ENCODE results near the gene ZDHHC17.

Gene ZDHHC17

DNA sequence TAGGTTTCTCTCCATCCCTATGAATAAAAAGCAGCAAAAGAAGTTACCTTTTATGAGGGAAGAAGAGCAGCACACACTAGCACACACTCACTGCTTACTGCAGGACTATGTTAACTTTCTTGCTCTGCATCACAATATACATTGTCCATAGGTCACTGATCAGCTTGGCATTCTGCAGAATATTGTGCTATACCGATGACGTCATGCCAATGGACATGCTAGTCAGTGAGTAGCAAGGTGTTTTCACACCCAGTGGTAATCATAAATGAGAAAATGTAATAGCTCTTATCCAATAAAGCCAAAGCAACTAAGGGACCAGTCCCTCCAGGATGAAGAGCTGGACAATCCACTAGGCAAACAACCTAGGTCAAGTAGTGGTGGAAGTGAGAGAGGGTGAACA lies 16.7 kb upstream of the ZDHHC17 start:
- TF ChIP-seq TEAD4 (IDR thresholded peaks at IDR 0.05) (no peak), CREB1 (IDR thresholded peaks at IDR 0.05; ENCODE audit: low read depth) (no peak), TCF12 (IDR thresholded peaks at IDR 0.05; ENCODE audit: low read depth) (no peak), EGR1 (IDR thresholded peaks at IDR 0.05) (no peak), YY1 (IDR thresholded peaks at IDR 0.05; ENCODE audit: low read depth) (no peak)
- TF ChIP-seq, protein P1, sequence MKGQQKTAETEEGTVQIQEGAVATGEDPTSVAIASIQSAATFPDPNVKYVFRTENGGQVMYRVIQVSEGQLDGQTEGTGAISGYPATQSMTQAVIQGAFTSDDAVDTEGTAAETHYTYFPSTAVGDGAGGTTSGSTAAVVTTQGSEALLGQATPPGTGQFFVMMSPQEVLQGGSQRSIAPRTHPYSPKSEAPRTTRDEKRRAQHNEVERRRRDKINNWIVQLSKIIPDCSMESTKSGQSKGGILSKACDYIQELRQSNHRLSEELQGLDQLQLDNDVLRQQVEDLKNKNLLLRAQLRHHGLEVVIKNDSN (IDR thresholded peaks at IDR 0.05) = no peak

DNA sequence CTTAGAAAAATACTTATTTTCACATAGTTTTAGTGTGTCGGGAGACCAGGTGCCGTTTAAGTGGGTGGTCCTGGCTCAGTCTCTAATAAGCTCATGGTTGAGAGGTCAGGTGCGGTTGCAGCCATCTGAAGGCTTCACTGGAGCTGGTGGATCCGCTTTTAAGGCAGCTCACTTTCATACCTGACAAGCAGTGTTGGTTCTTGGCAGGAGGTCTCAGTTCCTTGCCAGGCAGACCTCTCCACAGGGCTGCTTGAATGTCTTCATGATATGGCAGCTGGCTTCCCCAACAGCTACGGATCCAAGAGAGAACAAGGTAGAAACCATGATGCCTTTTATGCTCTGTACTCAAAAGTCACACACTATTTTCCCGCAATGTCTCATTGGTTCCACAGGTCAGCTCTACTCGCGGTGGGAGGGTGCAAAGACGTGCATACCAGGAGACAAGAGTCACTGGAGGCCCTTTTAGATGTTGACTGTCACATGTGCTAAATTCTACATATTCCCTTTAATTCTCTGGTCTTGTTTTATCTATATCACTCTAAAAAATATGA lies 8.0 kb upstream of the ZDHHC17 start:
- TF ChIP-seq CREB1 (IDR thresholded peaks at IDR 0.05; ENCODE audit: low read depth) (no peak), FOXM1 (IDR thresholded peaks at IDR 0.05; ENCODE audit: borderline replicate concordance, low read depth) (no peak), TAF1 (IDR thresholded peaks at IDR 0.05; ENCODE audit: low read depth) (no peak), RAD21 (IDR thresholded peaks at IDR 0.05; ENCODE audit: low read depth) (no peak), EGR1 (IDR thresholded peaks at IDR 0.05) (no peak), EP300 (IDR thresholded peaks at IDR 0.05; ENCODE audit: borderline replicate concordance) (no peak), TCF12 (IDR thresholded peaks at IDR 0.05; ENCODE audit: low read depth) (no peak), CEBPB (IDR thresholded peaks at IDR 0.05) (no peak), YY1 (IDR thresholded peaks at IDR 0.05; ENCODE audit: low read depth) (no peak)
- TF ChIP-seq, protein P2, sequence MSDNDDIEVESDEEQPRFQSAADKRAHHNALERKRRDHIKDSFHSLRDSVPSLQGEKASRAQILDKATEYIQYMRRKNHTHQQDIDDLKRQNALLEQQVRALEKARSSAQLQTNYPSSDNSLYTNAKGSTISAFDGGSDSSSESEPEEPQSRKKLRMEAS (IDR thresholded peaks at IDR 0.05) = no peak
- TF ChIP-seq, protein P3, sequence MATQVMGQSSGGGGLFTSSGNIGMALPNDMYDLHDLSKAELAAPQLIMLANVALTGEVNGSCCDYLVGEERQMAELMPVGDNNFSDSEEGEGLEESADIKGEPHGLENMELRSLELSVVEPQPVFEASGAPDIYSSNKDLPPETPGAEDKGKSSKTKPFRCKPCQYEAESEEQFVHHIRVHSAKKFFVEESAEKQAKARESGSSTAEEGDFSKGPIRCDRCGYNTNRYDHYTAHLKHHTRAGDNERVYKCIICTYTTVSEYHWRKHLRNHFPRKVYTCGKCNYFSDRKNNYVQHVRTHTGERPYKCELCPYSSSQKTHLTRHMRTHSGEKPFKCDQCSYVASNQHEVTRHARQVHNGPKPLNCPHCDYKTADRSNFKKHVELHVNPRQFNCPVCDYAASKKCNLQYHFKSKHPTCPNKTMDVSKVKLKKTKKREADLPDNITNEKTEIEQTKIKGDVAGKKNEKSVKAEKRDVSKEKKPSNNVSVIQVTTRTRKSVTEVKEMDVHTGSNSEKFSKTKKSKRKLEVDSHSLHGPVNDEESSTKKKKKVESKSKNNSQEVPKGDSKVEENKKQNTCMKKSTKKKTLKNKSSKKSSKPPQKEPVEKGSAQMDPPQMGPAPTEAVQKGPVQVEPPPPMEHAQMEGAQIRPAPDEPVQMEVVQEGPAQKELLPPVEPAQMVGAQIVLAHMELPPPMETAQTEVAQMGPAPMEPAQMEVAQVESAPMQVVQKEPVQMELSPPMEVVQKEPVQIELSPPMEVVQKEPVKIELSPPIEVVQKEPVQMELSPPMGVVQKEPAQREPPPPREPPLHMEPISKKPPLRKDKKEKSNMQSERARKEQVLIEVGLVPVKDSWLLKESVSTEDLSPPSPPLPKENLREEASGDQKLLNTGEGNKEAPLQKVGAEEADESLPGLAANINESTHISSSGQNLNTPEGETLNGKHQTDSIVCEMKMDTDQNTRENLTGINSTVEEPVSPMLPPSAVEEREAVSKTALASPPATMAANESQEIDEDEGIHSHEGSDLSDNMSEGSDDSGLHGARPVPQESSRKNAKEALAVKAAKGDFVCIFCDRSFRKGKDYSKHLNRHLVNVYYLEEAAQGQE (IDR thresholded peaks at IDR 0.05; ENCODE audit: low read depth) = no peak
- TF ChIP-seq, protein P1 (IDR thresholded peaks at IDR 0.05) = no peak

- TF ChIP-seq FOXM1 (IDR thresholded peaks at IDR 0.05; ENCODE audit: borderline replicate concordance, low read depth) (no peak), TCF12 (IDR thresholded peaks at IDR 0.05; ENCODE audit: low read depth) (no peak), TAF1 (IDR thresholded peaks at IDR 0.05; ENCODE audit: low read depth) (no peak), EGR1 (IDR thresholded peaks at IDR 0.05) (no peak)
These were observed 6.2 kb upstream of the ZDHHC17 start for GRCh38 chr12:76757694-76758093.

GRCh38 chr12:76762601-76762980 lies 1.3 kb upstream of the ZDHHC17 start:
- TF ChIP-seq FOXM1 (IDR thresholded peaks at IDR 0.05; ENCODE audit: borderline replicate concordance, low read depth) = no peak
- TF ChIP-seq TAF1 (IDR thresholded peaks at IDR 0.05; ENCODE audit: low read depth) = no peak
- TF ChIP-seq RAD21 (IDR thresholded peaks at IDR 0.05; ENCODE audit: low read depth) = no peak
- no peak for TF ChIP-seq NFIC (IDR thresholded peaks at IDR 0.05)
- TF ChIP-seq TEAD4 (IDR thresholded peaks at IDR 0.05) = no peak
- TF ChIP-seq, protein P2 (IDR thresholded peaks at IDR 0.05) = no peak
- TF ChIP-seq EP300 (IDR thresholded peaks at IDR 0.05; ENCODE audit: borderline replicate concordance) = no peak
- TF ChIP-seq CREB1 (IDR thresholded peaks at IDR 0.05; ENCODE audit: low read depth) = no peak
- no peak for TF ChIP-seq CEBPB (IDR thresholded peaks at IDR 0.05)
- no peak for TF ChIP-seq ZBTB7A (IDR thresholded peaks at IDR 0.05; ENCODE audit: low read depth)
- TF ChIP-seq, protein P3 (IDR thresholded peaks at IDR 0.05; ENCODE audit: low read depth) = no peak
- TF ChIP-seq TCF12 (IDR thresholded peaks at IDR 0.05; ENCODE audit: low read depth) = no peak
- TF ChIP-seq, protein P1 (IDR thresholded peaks at IDR 0.05) = no peak
- no peak for TF ChIP-seq YY1 (IDR thresholded peaks at IDR 0.05; ENCODE audit: low read depth)
- TF ChIP-seq EGR1 (IDR thresholded peaks at IDR 0.05) = no peak

DNA sequence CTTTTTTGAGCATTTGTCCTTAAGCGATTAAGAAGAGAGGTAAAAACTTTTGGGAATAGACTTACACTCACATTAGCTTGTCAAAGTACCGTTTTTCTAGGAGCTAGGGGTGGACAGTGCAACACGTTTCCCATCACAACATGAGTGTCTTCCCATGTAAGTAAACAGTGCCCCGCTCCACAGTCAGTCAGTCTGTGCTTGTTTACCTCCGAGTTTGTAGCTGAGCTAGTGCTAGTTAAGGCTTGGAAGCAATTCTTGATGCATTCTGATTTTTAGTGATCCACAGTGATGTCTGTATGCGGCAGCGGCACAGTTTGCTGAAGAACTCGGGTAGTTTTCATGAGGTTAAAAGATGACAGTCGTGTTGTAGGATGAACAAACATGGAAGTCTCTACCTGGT lies 941 bp downstream of the ZDHHC17 start:
- TF ChIP-seq EGR1 (IDR thresholded peaks at IDR 0.05) (no peak), RAD21 (IDR thresholded peaks at IDR 0.05; ENCODE audit: low read depth) (no peak), TAF1 (IDR thresholded peaks at IDR 0.05; ENCODE audit: low read depth) (no peak), NFIC (IDR thresholded peaks at IDR 0.05) (no peak), YY1 (IDR thresholded peaks at IDR 0.05; ENCODE audit: low read depth) (no peak), CREB1 (IDR thresholded peaks at IDR 0.05; ENCODE audit: low read depth) (no peak), ZBTB7A (IDR thresholded peaks at IDR 0.05; ENCODE audit: low read depth) (no peak), CEBPB (IDR thresholded peaks at IDR 0.05) (no peak), TCF12 (IDR thresholded peaks at IDR 0.05; ENCODE audit: low read depth) (no peak), FOXM1 (IDR thresholded peaks at IDR 0.05; ENCODE audit: borderline replicate concordance, low read depth) (no peak), EP300 (IDR thresholded peaks at IDR 0.05; ENCODE audit: borderline replicate concordance) (no peak), TEAD4 (IDR thresholded peaks at IDR 0.05) (no peak)
- TF ChIP-seq, protein P1 (IDR thresholded peaks at IDR 0.05) = no peak
- TF ChIP-seq, protein P3 (IDR thresholded peaks at IDR 0.05; ENCODE audit: low read depth) = no peak
- TF ChIP-seq, protein P2 (IDR thresholded peaks at IDR 0.05) = no peak

Data from Ishikawa (cell line).